Activated T-helper 1 cell treated with anti-CD3 and anti-CD28 coated beads, Interleukin-12 subunit alpha, Interleukin-12 subunit beta, Interleukin-2, Interleukin-4 antibody, amounts not matched to agents 30 ng/mL and 10 ng/mL and 1 ng/mL, durations not matched to agents 14 hours and 24 hours and 36 hours (primary cell): ENCODE data around the gene SERTAD1. TPM values are rescaled to one million over a fixed set of nuclear protein-coding genes. Genes with fewer than 3 reads are reported as not detected.

ENCODE experiments used
- DNase-seq: peaks from one replicate; pipeline ENCODE4 v3.0.0; 2021; ENCODE audit warnings: low spot score
- H3K27ac Mint-ChIP-seq: one replicate; pipeline ENCODE4 v1.8.0; 2021; ENCODE audit warnings: mild to moderate bottlenecking, mixed read lengths
- H3K27me3 Mint-ChIP-seq: one replicate; pipeline ENCODE4 v1.8.0; 2022; ENCODE audit warnings: mild to moderate bottlenecking, moderate library complexity, mixed read lengths; ENCODE audit not compliant: insufficient read depth
- H3K36me3 Mint-ChIP-seq: one replicate; pipeline ENCODE4 v1.8.0; 2021; ENCODE audit warnings: low read depth, mixed read lengths
- H3K4me1 Mint-ChIP-seq: one replicate; pipeline ENCODE4 v1.8.0; 2021; ENCODE audit warnings: low read depth, mixed read lengths
- H3K4me3 Mint-ChIP-seq: one replicate; pipeline ENCODE4 v1.8.0; 2021; ENCODE audit warnings: mild to moderate bottlenecking, moderate library complexity, mixed read lengths
- H3K9me3 Mint-ChIP-seq: one replicate; pipeline ENCODE4 v1.8.0; 2021; ENCODE audit warnings: mixed read lengths
- intact Hi-C: fragments of 100-400 bp; cut with micrococcal nuclease; formaldehyde crosslinking; loops from one replicate; pipeline ENCODE4 v1.15.1; 2024
- total RNA-seq: library from RNA; stranded (reverse); gene quantifications from 2 replicates; pipeline ENCODE4 v1.2.3, GENCODE V29; 2022

SERTAD1 gene
- total RNA-seq, 1 donor from 2014 or later, result 18.3 TPM

GRCh38 chr19:40398417-40399131 lies 27.2 kb downstream of the SERTAD1 start:
- H3K27me3 Mint-ChIP-seq, result peaks cover 7% of the 10 kb centered on the region
- H3K9me3 Mint-ChIP-seq, result no peaks in the 10 kb centered on the region
- no peaks in the 10 kb centered on the region for H3K36me3 Mint-ChIP-seq
- H3K4me1 Mint-ChIP-seq, result peaks cover 18% of the 10 kb centered on the region
- H3K4me3 Mint-ChIP-seq, result no peak overlapping the region
- intact Hi-C loops, result no loop called here
- H3K27ac Mint-ChIP-seq, result no peak overlapping the region
- DNase-seq, result peak; percentile 47

GRCh38 chr19:40397568-40397906 lies 28.3 kb downstream of the SERTAD1 start:
- Mint-ChIP-seq H3K27ac (no peak overlapping the region), H3K4me3 (no peak overlapping the region), H3K36me3 (no peaks in the 10 kb centered on the region), H3K4me1 (peaks cover 10% of the 10 kb centered on the region), H3K9me3 (no peaks in the 10 kb centered on the region), H3K27me3 (peaks cover 7% of the 10 kb centered on the region)
- intact Hi-C loops, result no loop called here
- DNase-seq, result no peak

GRCh38 chr19:40396886-40397567 lies 28.8 kb downstream of the SERTAD1 start:
- Mint-ChIP-seq H3K36me3 (no peaks in the 10 kb centered on the region), H3K27ac (no peak overlapping the region), H3K27me3 (peaks cover 7% of the 10 kb centered on the region), H3K4me3 (no peak overlapping the region), H3K9me3 (no peaks in the 10 kb centered on the region), H3K4me1 (peaks cover 10% of the 10 kb centered on the region)
- DNase-seq, result no peak
- intact Hi-C loops, result no loop called here

- H3K4me3 Mint-ChIP-seq, result no peak overlapping the region
- intact Hi-C loops, result no loop called here
- DNase-seq, result no peak
- H3K36me3 Mint-ChIP-seq, result no peaks in the 10 kb centered on the region
- no peaks in the 10 kb centered on the region for H3K9me3 Mint-ChIP-seq
- H3K27ac Mint-ChIP-seq, result no peak overlapping the region
- H3K4me1 Mint-ChIP-seq, result peaks cover 10% of the 10 kb centered on the region
- H3K27me3 Mint-ChIP-seq, result peaks cover under 1% of the 10 kb centered on the region
Observed at GRCh38 chr19:40395956-40396355, 29.8 kb downstream of the SERTAD1 start.

GRCh38 chr19:40394816-40395210 lies 31.0 kb downstream of the SERTAD1 start:
- no peaks in the 10 kb centered on the region for H3K9me3 Mint-ChIP-seq
- no peaks in the 10 kb centered on the region for H3K27me3 Mint-ChIP-seq
- H3K27ac Mint-ChIP-seq, result no peak overlapping the region
- H3K4me3 Mint-ChIP-seq, result no peak overlapping the region
- DNase-seq, result no peak
- H3K4me1 Mint-ChIP-seq, result peaks cover 10% of the 10 kb centered on the region
- no peaks in the 10 kb centered on the region for H3K36me3 Mint-ChIP-seq
- intact Hi-C loops, result no loop called here

- no peaks in the 10 kb centered on the region for H3K27me3 Mint-ChIP-seq
- no peak overlapping the region for H3K4me3 Mint-ChIP-seq
- intact Hi-C loops, result no loop called here
- no peaks in the 10 kb centered on the region for H3K9me3 Mint-ChIP-seq
- H3K27ac Mint-ChIP-seq, result no peak overlapping the region
- no peak for DNase-seq
- H3K4me1 Mint-ChIP-seq, result peaks cover 6% of the 10 kb centered on the region
- H3K36me3 Mint-ChIP-seq, result no peaks in the 10 kb centered on the region
Observed at GRCh38 chr19:40393894-40394815, 31.6 kb downstream of the SERTAD1 start.

GRCh38 chr19:40392894-40393517 lies 32.8 kb downstream of the SERTAD1 start:
- intact Hi-C loops, result no loop called here
- Mint-ChIP-seq H3K27ac (no peak overlapping the region), H3K36me3 (no peaks in the 10 kb centered on the region), H3K9me3 (no peaks in the 10 kb centered on the region), H3K4me1 (no peaks in the 10 kb centered on the region), H3K27me3 (peaks cover 2% of the 10 kb centered on the region), H3K4me3 (no peak overlapping the region)
- no peak for DNase-seq

GRCh38 chr19:40392123-40392522 lies 33.7 kb downstream of the SERTAD1 start:
- Mint-ChIP-seq H3K4me3 (no peak overlapping the region), H3K27me3 (peaks cover 2% of the 10 kb centered on the region), H3K36me3 (no peaks in the 10 kb centered on the region), H3K27ac (no peak overlapping the region), H3K9me3 (no peaks in the 10 kb centered on the region), H3K4me1 (no peaks in the 10 kb centered on the region)
- intact Hi-C loops, result no loop called here
- DNase-seq, result no peak

- no peak for DNase-seq
- H3K27ac Mint-ChIP-seq, result no peak within 1 kb of the TSS
- peaks cover 2% of the 10 kb centered on the region for H3K27me3 Mint-ChIP-seq
- no peaks in the 10 kb centered on the region for H3K4me1 Mint-ChIP-seq
- H3K36me3 Mint-ChIP-seq, result no peaks in the 10 kb centered on the region
- no peaks in the 10 kb centered on the region for H3K9me3 Mint-ChIP-seq
- intact Hi-C loops, result no loop called here
- no peak within 1 kb of the TSS for H3K4me3 Mint-ChIP-seq
Observed at GRCh38 chr19:40390084-40390742, 35.6 kb downstream of the SERTAD1 start, which contains the start of gene HIPK4. TSS of gene HIPK4 (minus strand) at chr19:40390181. CDS start at chr19:40389902, 279 bp downstream.

GRCh38 chr19:40389404-40390083 lies 36.2 kb downstream of the SERTAD1 start:
- no peak overlapping the region for H3K27ac Mint-ChIP-seq
- no peaks in the 10 kb centered on the region for H3K36me3 Mint-ChIP-seq
- H3K4me1 Mint-ChIP-seq, result no peaks in the 10 kb centered on the region
- H3K9me3 Mint-ChIP-seq, result no peaks in the 10 kb centered on the region
- H3K4me3 Mint-ChIP-seq, result no peak overlapping the region
- DNase-seq, result no peak
- peaks cover 4% of the 10 kb centered on the region for H3K27me3 Mint-ChIP-seq
- intact Hi-C loops, result no loop called here

- DNase-seq, result no peak
- Mint-ChIP-seq H3K27me3 (peaks cover 4% of the 10 kb centered on the region), H3K4me3 (no peak overlapping the region), H3K4me1 (no peaks in the 10 kb centered on the region), H3K36me3 (no peaks in the 10 kb centered on the region), H3K27ac (no peak overlapping the region), H3K9me3 (no peaks in the 10 kb centered on the region)
- intact Hi-C loops, result no loop called here
Observed at GRCh38 chr19:40388481-40388880, 37.3 kb downstream of the SERTAD1 start.

GRCh38 chr19:40387155-40387554 lies 38.6 kb downstream of the SERTAD1 start:
- no peak for DNase-seq
- Mint-ChIP-seq H3K4me1 (no peaks in the 10 kb centered on the region), H3K36me3 (no peaks in the 10 kb centered on the region), H3K4me3 (no peak overlapping the region), H3K9me3 (no peaks in the 10 kb centered on the region), H3K27me3 (peaks cover 4% of the 10 kb centered on the region), H3K27ac (no peak overlapping the region)
- intact Hi-C loops, result no loop called here
